Right atrium auricular region (tissue), 2 donors: Measurements from ENCODE around the gene EDIL3. TPM values are rescaled to one million over a fixed set of nuclear protein-coding genes. Genes with fewer than 3 reads are reported as not detected.
"Not testable (repeated sequence)": the region's sequence is repeated elsewhere in the genome, so short reads cannot be mapped to it uniquely, and the experiment has no call there.

Source experiments
- DNase-seq: peaks from one replicate; pipeline ENCODE4 v3.0.0-alpha.2; 2019; ENCODE audit warnings: low spot score
- H3K27ac ChIP-seq, 2 donors: fragments of 200-600 bp; sonication (generic); 1 replicate in 1 of 2; 2 replicates in 1 of 2; pipeline ENCODE4 v1.5.1; 2016 to 2019
- H3K27me3 ChIP-seq, 2 donors: fragments of 200-600 bp; sonication (generic); one replicate each; pipeline versions ENCODE4 v1.5.1 to v1.6.0; 2017 to 2019
- H3K36me3 ChIP-seq: fragments of 200-600 bp; sonication (generic); one replicate; pipeline ENCODE4 v1.5.1; 2016
- H3K4me1 ChIP-seq, 2 donors: fragments of 200-600 bp; sonication (generic); one replicate each; pipeline versions ENCODE4 v1.5.1 to v1.6.0; 2017 to 2019
- H3K4me3 ChIP-seq, 2 donors: fragments of 200-600 bp; sonication (generic); 1 replicate in 1 of 2; 2 replicates in 1 of 2; pipeline ENCODE4 v1.5.1; 2017 to 2019; ENCODE audit warnings: mild to moderate bottlenecking in 1 of 2, moderate library complexity in 1 of 2
- H3K9me3 ChIP-seq, 2 donors: fragments of 200-600 bp; sonication (generic); one replicate each; pipeline ENCODE4 v1.5.1; 2019
- CTCF ChIP-seq, 2 donors: fragments of 200-600 bp; sonication (generic); IDR thresholded peaks; one replicate each; pipeline ENCODE4 v1.5.1; 2019; ENCODE audit warnings: antibody characterized with exemption in 2 of 2
- total RNA-seq, 2 donors: library from RNA; depleted of rRNA; stranded (reverse); fragments of >200 nt; gene quantifications; one replicate each; pipeline ENCODE4 v1.1.0, GENCODE V29; 2016

Gene EDIL3
- total RNA-seq, 2 donors from 2014 or later, result 9.0 to 10.8 TPM

- H3K36me3 ChIP-seq, result no peaks in the 10 kb centered on the region
- no peak for TF ChIP-seq CTCF (IDR thresholded peaks at IDR 0.05)
- no peak overlapping the region for H3K4me3 ChIP-seq
- H3K9me3 ChIP-seq, result peaks cover 0 to 5% of the 10 kb centered on the region in 2 donors
- H3K27me3 ChIP-seq, result no peaks in the 10 kb centered on the region
- no peaks in the 10 kb centered on the region for H3K4me1 ChIP-seq
- no peak overlapping the region for H3K27ac ChIP-seq
- no peak for DNase-seq
Observed at GRCh38 chr5:84332106-84332505, 52.6 kb downstream of the EDIL3 start.

DNA sequence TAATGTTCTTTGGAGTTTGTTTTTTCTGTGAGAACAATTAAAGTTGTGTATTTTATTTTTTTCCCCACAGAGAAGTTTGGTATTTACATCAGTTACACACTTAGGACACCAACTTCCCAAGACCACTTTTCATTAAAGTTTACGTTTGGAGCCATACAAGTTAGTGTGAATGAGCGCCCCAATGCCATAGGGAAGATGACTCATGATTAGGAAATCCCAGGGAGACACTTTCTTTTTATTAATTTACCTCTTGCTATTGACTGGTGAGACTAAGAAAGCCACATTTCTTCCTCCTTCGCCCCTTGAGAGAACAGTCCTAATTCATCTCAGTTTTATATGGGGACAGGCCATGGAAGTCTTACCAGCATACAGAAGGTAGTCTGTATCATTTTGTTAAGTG is 57.1 kb downstream of the EDIL3 start:
- H3K4me1 ChIP-seq, result no peaks in the 10 kb centered on the region
- no peak overlapping the region for H3K27ac ChIP-seq
- DNase-seq, result no peak
- H3K27me3 ChIP-seq, result no peaks in the 10 kb centered on the region
- no peaks in the 10 kb centered on the region for H3K36me3 ChIP-seq
- no peak for TF ChIP-seq CTCF (IDR thresholded peaks at IDR 0.05)
- H3K9me3 ChIP-seq, result peaks cover 0 to 10% of the 10 kb centered on the region in 2 donors
- H3K4me3 ChIP-seq, result no peak overlapping the region

DNA sequence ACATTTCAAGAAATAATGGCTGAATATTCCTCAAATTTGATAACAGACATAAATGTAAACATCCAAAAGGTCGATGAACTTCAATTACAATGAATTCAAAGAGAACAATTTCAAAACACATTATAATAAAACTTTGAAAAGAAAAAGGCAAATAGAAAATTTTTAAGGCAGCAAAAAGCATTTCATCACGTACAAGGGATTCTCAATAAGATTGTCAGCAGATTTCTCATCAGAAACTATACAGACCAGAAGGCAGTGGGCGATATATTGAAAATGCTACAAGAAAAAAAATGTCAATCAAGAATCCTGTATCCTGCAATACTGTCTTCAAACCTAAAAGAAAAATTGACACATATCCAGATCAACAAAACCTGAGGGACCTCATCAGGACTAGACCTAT is 62.0 kb downstream of the EDIL3 start:
- Histone ChIP-seq H3K9me3 (peaks cover 0 to 29% of the 10 kb centered on the region in 2 donors), H3K4me3 (no peak overlapping the region), H3K27ac (no peak overlapping the region), H3K4me1 (no peaks in the 10 kb centered on the region), H3K36me3 (no peaks in the 10 kb centered on the region), H3K27me3 (no peaks in the 10 kb centered on the region)
- no peak for TF ChIP-seq CTCF (IDR thresholded peaks at IDR 0.05)
- no peak for DNase-seq

DNA sequence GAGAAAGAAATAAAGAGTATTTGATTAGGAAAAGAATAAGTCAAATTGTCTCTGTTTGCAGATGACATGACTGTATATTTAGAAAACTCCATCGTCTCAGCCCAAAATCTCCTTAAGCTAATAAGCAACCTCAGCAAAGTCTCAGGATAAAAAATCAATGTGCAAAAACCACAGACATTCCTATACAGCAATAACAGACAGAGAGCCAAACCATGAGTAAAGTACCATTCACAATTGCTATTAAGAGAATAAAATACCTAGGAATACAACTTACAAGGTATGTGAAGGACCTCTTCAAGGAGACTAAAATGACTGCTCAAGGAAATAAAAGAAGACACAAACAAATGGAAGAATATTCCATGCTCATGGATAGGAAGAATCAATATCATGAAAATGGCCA is 66.9 kb downstream of the EDIL3 start:
- not testable (repeated sequence) for DNase-seq, H3K4me3 ChIP-seq, H3K4me1 ChIP-seq, H3K27ac ChIP-seq, H3K36me3 ChIP-seq, H3K27me3 ChIP-seq
- peaks cover 0 to 22% of the 10 kb centered on the region in 2 donors for H3K9me3 ChIP-seq

DNA sequence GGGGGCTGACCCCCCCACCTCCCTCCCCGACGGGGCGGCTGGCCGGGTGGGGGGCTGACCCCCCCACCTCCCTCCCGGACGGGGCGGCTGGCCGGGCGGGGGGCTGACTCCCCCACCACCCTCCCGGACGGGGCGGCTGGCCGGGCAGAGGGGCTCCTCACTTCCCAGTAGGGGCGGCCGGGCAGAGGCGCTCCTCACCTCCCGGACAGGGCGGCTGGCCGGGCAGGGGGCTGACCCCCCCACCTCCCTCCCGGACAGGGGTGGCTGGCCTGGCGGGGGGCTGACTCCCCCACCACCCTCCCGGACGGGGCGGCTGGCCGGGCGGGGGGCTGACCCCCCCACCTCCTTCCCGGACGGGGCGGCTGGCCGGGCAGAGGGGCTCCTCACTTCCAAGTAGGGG is 72.4 kb downstream of the EDIL3 start:
- H3K27ac ChIP-seq, H3K27me3 ChIP-seq, H3K9me3 ChIP-seq: not testable (repeated sequence)

GRCh38 chr5:84309850-84310249 is 74.8 kb downstream of the EDIL3 start:
- not testable (repeated sequence) for H3K4me3 ChIP-seq, H3K4me1 ChIP-seq, H3K27ac ChIP-seq, H3K27me3 ChIP-seq, H3K36me3 ChIP-seq, H3K9me3 ChIP-seq, DNase-seq

More for the DNA sequence above, 72.4 kb downstream of the EDIL3 start:
- H3K4me1 ChIP-seq, H3K36me3 ChIP-seq, H3K4me3 ChIP-seq, DNase-seq: not testable (repeated sequence)

DNA sequence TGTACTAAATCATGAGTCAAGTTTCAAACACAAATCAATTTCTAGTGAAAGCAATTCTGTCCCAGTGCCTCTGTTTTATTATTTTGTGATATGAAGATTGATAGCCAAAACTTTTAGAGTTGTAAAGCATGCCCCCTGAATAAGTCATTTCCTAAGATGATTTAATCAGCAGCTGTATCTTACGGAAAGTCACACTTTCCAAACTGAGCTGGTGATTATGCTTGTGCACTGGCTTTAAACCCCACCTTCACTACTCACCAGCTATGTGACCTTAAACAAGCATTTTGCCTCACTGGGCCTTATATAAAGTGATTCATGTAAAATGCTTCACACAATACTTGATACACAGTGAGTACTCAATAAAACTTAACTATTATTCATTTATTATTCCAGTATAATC is 78.1 kb downstream of the EDIL3 start:
- no peaks in the 10 kb centered on the region for H3K9me3 ChIP-seq
- H3K4me3 ChIP-seq, result no peak overlapping the region
- H3K27ac ChIP-seq, result no peak overlapping the region
- no peaks in the 10 kb centered on the region for H3K4me1 ChIP-seq
- H3K36me3 ChIP-seq, result no peaks in the 10 kb centered on the region
- DNase-seq, result no peak
- TF ChIP-seq CTCF (IDR thresholded peaks at IDR 0.05), result no peak
- no peaks in the 10 kb centered on the region for H3K27me3 ChIP-seq
